Right atrium auricular region (tissue), 2 donors: ENCODE data around the gene FRMD4A. TPM values are rescaled to one million over a fixed set of nuclear protein-coding genes. Genes with fewer than 3 reads are reported as not detected.

Experiments used
- DNase-seq: peaks from one replicate; pipeline ENCODE4 v3.0.0-alpha.2; 2019; ENCODE audit warnings: low spot score
- H3K27ac ChIP-seq, 2 donors: fragments of 200-600 bp; sonication (generic); 1 replicate in 1 of 2; 2 replicates in 1 of 2; pipeline ENCODE4 v1.5.1; 2016 to 2019
- H3K27me3 ChIP-seq, 2 donors: fragments of 200-600 bp; sonication (generic); one replicate each; pipeline versions ENCODE4 v1.5.1 to v1.6.0; 2017 to 2019
- H3K36me3 ChIP-seq: fragments of 200-600 bp; sonication (generic); one replicate; pipeline ENCODE4 v1.5.1; 2016
- H3K4me1 ChIP-seq, 2 donors: fragments of 200-600 bp; sonication (generic); one replicate each; pipeline versions ENCODE4 v1.5.1 to v1.6.0; 2017 to 2019
- H3K4me3 ChIP-seq, 2 donors: fragments of 200-600 bp; sonication (generic); 1 replicate in 1 of 2; 2 replicates in 1 of 2; pipeline ENCODE4 v1.5.1; 2017 to 2019; ENCODE audit warnings: mild to moderate bottlenecking in 1 of 2, moderate library complexity in 1 of 2
- H3K9me3 ChIP-seq, 2 donors: fragments of 200-600 bp; sonication (generic); one replicate each; pipeline ENCODE4 v1.5.1; 2019
- CTCF ChIP-seq, 2 donors: fragments of 200-600 bp; sonication (generic); IDR thresholded peaks; one replicate each; pipeline ENCODE4 v1.5.1; 2019; ENCODE audit warnings: antibody characterized with exemption in 2 of 2
- total RNA-seq, 2 donors: library from RNA; depleted of rRNA; stranded (reverse); fragments of >200 nt; gene quantifications; one replicate each; pipeline ENCODE4 v1.1.0, GENCODE V29; 2016

The FRMD4A gene
- total RNA-seq, 2 donors from 2014 or later = 15.9 to 22.9 TPM

GRCh38 chr10:13774303-13774893, 556.3 kb downstream of the FRMD4A start:
- H3K9me3 ChIP-seq = no peaks in the 10 kb centered on the region
- no peak overlapping the region for H3K4me3 ChIP-seq
- H3K27ac ChIP-seq = peak overlapping the region in 1 of 2 donors; percentile 47
- no peaks in the 10 kb centered on the region for H3K36me3 ChIP-seq
- no peaks in the 10 kb centered on the region for H3K27me3 ChIP-seq
- H3K4me1 ChIP-seq = peaks cover 0 to 9% of the 10 kb centered on the region in 2 donors
- no peak for TF ChIP-seq CTCF (IDR thresholded peaks at IDR 0.05)
- no peak for DNase-seq

GRCh38 chr10:13773496-13774170, 557.1 kb downstream of the FRMD4A start:
- Histone ChIP-seq H3K4me1 (peaks cover 0 to 9% of the 10 kb centered on the region in 2 donors), H3K4me3 (no peak overlapping the region), H3K27ac (peak overlapping the region in 1 of 2 donors; percentile 47), H3K27me3 (no peaks in the 10 kb centered on the region), H3K9me3 (no peaks in the 10 kb centered on the region), H3K36me3 (no peaks in the 10 kb centered on the region)
- no peak for TF ChIP-seq CTCF (IDR thresholded peaks at IDR 0.05)
- DNase-seq = no peak

DNA sequence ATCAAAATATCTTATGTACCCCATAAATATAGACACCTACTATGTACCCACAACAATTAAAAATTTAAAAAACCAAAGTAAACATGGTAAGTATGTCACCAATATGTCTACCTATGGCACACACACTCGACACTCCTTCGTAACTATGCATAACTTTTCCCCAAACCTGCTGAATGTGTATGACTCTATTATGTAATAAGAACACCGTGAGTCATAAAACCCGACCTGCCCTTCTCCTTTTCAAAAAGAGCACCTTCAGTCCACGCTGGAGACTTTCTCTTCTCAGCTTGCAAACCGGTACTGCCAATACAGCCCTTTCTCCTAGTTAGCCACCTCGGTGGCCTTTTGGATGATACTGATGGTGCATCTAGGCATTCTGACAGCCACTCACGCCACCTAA, 557.7 kb downstream of the FRMD4A start:
- Histone ChIP-seq H3K27me3 (no peaks in the 10 kb centered on the region), H3K4me1 (peaks cover 0 to 9% of the 10 kb centered on the region in 2 donors), H3K36me3 (no peaks in the 10 kb centered on the region), H3K4me3 (no peak overlapping the region), H3K27ac (no peak overlapping the region), H3K9me3 (no peaks in the 10 kb centered on the region)
- TF ChIP-seq CTCF (IDR thresholded peaks at IDR 0.05) = no peak
- DNase-seq = no peak

GRCh38 chr10:13771992-13772391, 558.7 kb downstream of the FRMD4A start:
- no peak for TF ChIP-seq CTCF (IDR thresholded peaks at IDR 0.05)
- Histone ChIP-seq H3K27ac (no peak overlapping the region), H3K36me3 (no peaks in the 10 kb centered on the region), H3K27me3 (no peaks in the 10 kb centered on the region), H3K4me1 (peaks cover 0 to 9% of the 10 kb centered on the region in 2 donors), H3K4me3 (no peak overlapping the region), H3K9me3 (no peaks in the 10 kb centered on the region)
- DNase-seq = no peak

DNA sequence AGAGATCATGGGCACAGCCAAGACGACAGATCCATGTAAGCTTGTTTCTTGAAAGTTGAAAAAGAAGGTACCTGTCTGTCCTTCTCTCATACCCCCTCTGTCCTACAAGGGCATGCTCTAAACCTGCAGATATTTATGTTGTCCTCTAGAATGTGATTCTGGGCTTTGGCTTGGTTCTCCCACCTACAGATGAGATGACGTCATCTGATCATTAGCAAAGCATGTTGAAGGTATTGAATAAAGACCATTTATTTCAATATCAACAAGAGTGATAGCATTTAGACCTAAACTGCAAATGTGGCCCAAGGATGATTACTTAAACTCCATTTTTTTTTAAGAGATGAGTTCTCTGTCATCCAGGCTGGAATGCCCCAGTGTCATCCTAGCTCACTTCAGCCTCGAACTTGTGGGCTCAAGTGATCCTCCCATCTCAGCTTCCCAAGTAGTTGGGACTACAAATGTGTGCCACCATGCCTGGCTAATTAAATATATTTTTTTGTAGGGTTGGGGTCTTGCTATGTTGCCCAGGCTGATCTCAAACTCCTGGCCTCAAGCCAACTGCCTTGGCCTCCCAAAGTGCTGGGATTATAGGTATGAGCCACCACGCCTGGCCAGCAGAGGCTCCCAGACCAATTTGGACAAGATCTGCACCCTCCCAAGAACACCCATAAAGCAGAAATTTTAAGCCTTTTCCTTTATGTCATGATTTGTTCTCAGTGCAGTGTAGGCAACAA, 559.8 kb downstream of the FRMD4A start:
- no peak overlapping the region for H3K4me3 ChIP-seq
- H3K9me3 ChIP-seq = no peaks in the 10 kb centered on the region
- TF ChIP-seq CTCF (IDR thresholded peaks at IDR 0.05) = no peak

More for the DNA sequence above, 559.8 kb downstream of the FRMD4A start:
- no peaks in the 10 kb centered on the region for H3K36me3 ChIP-seq
- H3K27ac ChIP-seq = no peak overlapping the region
- DNase-seq = no peak
- H3K27me3 ChIP-seq = no peaks in the 10 kb centered on the region
- peaks cover 0 to 9% of the 10 kb centered on the region in 2 donors for H3K4me1 ChIP-seq
